Measurements from ENCODE around the gene XRCC4.
"Not testable (repeated sequence)": the region's sequence is repeated elsewhere in the genome, so short reads cannot be mapped to it uniquely, and the experiment has no call there.

Gene XRCC4

DNA sequence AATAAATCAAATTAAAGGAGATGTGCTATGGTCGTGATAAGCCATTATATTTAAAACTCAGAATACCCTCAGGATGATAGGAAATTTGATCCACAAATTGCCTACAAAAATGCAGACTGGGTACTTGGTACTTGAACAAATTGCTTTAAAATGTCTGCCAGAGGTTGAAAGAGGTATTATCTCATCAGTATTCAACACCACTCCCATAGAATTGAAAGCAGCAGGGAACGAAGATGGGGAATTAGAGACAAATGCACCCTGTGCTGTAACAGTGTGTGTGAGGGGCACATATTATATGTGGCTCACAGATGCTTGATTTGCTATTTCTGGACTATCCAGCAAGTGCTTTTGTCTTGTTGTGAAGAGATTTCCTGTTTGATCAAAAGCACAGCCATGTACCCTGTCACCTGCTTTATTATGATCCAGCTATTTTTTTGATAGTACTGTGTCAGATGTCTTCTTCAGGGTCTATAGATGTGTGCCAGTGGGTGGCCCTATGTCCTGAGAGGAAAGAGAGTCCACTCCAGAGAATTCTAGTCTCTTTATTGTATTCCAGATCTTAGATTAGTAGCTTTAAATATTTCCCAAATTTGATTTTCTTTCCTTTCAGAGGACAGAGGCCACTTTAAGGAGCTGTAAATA lies 120.1 kb downstream of the XRCC4 start:
- DNase-seq: no peak

DNA sequence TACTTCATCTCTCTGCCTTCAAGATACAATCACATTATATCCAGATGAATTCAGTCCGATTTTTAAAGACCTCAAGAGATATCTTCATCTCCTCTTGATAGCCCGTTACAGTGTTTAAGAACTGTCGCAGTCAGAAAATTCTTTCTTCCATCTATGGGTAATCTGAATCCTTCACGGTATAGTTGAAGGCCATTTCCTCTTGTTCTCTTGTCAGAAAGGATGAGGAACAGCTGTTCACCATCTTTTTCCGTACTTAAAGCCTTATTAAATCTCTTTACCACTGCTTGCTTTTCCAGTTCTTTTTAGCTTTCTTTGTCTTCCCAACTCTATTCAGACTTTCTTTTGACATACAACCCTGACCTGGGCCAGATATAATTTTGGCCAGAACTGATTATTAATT lies 121.8 kb downstream of the XRCC4 start:
- no peak for DNase-seq

DNA sequence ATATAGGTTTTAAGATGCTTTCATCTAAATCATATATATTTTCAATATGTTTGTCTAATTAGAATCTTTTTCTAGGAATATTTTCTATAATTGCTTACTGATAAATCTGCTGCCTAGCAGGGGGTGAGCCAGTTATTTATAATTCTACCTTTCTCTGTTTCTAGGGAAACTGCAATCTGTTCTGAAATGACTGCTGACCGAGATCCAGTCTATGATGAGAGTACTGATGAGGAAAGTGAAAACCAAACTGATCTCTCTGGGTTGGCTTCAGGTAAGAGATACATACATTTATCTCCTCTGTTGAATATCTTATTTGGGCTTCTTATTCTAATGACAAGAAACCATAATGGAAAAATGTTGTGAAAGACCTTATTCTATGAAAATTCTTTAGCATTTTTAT lies 127.3 kb downstream of the XRCC4 start:
- no peak for DNase-seq

DNA sequence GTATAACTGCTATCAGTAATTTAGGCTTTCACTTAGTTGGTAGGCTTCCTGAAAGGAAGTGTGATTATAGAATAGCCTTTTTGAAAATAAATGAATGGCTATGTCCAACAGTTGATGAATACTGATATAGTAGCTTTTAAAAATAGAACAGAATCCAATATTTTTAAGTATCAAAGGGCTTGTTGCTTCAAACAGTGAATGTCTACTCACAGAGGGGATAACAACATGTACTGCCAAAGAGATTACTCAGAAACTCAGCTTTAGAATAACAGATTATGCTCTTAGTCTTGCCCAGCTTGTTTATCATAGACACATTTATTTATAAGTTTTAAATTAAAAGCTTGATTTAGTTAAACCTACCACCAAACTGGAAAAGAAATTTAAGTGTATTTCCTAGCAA lies 132.6 kb downstream of the XRCC4 start:
- no peak for DNase-seq

DNA sequence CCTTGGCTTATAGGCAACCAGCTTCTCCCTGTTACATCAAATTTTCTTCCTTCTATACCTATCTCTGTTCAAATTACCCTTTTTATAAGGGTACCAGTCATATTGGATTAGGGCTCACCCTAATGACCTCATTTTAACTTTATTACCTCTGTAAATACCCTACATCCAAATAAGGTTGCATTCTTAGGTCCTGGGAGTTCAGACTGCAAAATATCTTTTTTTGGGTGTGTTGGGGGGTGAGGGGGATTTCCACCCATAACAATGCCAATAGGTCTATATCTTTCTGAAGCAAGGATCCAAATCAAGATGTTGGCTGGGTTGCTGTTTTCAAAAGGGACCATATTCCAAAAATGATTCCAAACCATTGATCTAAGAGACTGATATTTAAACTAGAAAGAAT lies 141.7 kb downstream of the XRCC4 start:
- no peak for DNase-seq

DNA sequence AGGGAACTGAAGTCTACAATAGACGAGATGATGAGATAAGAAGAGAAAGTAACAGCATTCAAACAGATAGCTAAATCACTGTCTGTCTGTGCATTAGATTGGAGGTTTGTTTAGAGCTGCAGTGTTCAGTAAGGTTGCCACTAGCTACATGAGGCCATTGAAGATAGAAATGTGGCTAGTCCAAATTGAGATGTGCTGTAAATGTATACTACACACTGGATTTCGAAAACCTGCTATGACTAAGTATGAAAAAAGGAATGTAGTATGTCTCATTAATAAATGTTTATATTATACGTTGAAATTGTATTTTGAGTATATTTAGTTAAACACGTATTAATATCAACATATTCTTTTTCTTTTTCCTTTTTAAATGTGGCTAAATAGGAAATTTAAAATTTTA lies 142.1 kb downstream of the XRCC4 start:
- DNase-seq: no peak

DNA sequence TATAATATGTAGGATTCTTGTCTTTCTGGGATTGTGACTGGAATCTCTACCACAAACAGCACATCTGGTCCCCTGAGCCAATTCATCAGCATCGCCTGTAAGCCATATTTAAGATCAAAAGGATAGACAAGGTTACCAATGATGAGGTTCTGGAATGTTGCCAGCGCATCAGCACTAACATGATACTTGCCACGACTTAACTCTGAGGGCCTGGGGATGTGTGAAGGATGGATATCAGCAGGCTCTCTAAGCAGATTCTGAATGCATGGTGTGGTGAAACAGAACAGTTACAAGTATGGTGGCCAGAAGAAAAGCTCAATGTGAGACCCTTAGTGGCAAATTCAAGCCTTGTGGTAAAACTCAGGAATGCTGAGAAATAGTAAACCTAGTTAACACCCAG lies 143.0 kb downstream of the XRCC4 start:
- no peak for DNase-seq

DNA sequence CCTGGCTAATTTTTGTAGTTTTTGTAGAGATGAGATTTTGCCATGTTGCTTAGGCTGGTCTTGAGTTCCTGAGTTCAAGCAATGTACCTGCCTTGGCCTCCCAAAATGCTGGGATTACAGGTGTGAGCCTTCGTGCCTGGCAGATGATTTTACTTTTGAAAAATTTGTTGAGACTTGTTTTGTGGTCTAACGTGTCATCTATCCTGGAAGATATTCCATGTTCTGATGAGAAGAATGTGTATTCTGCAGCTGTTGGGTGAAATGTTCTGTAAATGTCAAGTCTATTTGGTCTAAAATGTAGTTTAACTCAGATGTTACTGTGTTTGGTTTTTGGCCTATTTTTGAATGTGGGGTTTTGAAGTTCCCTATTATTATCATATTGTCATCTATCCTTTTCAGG lies 145.6 kb downstream of the XRCC4 start:
- DNase-seq: no peak

DNA sequence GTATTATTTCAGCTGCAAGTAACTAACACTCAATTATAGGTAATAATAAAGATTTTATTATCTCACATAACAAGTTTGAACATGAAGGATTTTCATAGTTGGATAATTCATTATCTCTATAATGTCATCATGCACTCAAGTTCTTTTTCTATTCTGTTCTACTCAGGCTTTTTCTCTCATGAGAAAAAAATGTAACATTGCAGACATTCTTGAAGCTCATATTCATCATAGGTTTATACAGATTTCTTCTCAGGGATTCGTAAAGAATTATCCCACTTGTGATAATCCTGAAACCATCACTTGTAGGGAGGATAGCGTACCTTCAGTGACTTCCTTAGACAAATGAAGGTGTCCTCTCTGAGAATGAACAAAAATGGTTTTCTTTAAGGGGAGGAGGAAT lies 150.3 kb downstream of the XRCC4 start:
- DNase-seq: no peak

DNA sequence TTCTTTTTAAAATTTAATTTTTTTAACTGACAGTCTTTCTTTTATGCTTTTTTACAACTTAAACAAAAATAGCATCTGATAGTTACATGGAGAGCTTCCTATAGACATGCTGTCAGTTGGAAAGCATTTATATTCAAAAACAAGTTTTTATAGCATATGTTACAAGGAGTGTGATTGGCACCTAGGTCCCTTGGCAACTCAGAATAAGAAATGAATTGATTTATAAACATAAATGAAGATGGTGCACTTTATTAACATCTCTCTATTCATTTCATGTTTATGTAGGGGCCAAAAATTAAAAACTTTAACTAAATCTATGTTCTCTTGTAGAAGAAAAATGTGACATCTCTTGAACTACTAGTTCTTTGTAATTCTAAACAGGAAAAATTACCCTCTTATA lies 153.2 kb downstream of the XRCC4 start:
- DNase-seq: no peak

DNA sequence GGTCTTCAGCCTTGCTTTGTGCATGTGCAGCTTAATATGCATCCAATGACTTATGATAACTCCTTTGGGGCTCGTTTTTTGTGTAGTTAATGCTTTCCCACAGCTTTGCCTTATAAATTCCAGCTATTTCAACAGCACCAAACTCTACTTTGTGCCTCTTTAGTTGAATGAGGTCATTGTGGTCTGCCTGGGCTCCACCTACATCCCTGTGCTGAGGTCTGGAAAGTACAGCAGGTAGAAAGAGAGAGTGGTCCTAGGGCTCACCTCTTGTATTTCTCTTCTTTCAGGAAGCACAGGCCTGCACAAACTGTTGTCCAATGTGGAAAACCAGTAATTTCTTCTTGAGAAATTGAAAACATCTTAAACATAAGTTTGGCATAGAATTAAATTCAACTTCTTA lies 167.2 kb downstream of the XRCC4 start:
- no peak for DNase-seq

DNA sequence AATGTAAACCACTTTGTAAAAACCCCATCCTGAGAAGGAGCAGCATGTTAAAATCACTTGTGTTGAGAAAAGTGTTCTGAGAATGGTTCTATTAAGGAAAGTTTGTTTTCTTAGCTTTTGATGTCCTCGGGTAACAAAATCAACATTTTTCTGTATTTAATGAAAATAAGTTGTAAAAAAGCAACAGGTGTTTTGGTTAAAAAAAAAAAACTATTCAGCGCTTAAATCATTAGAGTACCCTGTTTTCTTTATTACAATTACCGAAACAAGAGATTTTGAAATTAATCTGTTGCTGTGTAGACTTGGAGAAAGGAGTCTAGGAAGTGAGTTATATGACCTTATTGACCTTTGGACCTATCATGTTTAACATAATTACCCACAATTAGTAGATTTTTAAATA lies 167.7 kb downstream of the XRCC4 start:
- DNase-seq: no peak

DNA sequence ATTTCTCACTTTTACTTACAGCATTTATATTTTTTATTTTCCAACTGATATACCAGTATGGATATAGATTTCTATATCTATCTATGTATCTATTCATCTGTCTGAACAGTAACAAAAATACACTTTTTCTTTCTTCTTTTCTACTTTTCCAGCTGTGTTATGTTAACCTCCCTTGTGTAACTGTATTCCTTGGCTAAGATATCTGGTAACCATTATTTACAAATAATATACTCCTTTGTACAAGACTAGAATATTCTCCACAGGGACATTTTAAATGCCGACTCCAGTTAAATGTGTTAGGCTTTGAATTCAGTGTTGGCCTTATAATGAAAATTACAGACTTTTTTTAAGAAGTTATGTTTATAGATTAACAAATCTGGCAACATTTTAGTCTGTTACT lies 168.7 kb downstream of the XRCC4 start:
- DNase-seq: no peak

DNA sequence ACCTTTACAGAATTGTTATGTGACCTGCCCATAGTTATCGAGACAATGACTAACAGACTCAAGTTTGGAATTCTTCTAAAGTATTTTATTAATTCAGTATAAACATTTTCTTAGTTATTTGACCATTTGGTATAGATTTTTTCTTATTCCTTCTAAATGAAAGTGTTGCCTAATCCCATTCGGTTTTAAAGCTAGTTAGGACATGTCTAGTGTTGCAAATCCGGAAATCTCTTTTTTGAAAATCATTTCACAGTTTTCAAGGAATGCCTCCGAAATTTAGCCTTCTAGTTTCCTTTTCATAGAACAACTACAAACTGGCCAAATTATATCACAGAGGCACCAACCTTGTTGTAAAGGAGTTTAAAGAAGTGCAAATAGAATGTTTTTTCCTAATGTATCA lies 171.8 kb downstream of the XRCC4 start:
- DNase-seq: no peak

DNA sequence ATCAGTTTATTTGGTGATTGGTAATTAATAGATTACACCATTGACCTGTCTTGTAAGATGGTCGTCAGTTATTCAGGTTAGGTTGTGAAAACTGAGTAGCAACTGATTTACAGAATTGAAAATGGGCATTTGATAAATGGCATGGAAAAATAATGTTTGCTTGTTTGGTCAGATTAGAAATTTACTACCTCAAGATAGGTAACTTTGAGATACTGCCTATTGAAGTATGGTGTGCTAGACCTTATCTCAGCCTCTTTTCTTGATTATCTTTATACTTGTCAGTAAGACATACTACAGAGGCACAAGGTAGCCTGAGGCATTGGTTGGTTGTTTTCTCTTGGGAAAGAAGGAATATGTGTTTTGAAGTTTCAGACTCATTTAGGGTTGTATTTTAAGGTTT lies 174.5 kb downstream of the XRCC4 start:
- no peak for DNase-seq

DNA sequence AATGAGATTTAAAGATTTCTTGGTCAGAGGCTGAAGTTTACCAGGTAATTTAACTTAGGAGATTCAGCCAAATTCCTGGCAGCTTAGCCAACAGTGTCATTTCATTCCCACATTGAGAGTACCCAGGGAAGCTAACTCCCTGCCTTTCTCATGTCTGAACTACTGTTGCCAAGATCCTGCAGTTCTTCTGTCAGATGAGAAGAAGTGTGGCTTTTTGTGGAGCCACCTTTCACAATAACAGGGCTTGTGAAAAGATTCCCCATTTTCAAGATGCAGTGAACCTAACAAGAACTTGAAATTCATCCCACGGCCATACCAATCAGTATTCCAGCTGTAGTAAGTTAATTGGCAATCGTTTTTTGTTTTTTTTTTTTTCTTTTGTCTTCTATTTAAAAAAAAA lies 176.4 kb downstream of the XRCC4 start:
- DNase-seq: no peak

DNA sequence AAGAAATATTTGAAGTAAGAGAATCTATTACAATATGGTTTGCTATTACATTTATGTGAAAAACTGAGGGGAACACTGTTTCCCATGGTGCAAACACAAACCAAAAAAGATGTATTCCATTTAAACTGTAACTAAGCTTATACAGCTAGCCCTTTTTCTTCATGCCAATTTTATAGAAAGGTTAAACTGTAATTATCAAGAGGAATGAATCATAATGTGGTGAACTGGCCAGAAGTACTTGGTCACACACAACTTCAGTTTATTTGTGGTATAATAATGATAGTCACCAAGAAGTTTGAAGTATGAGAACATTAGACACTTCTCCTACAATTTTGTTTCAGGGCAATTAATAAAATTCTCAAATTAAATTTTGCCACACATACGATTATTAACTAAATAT lies 177.9 kb downstream of the XRCC4 start:
- DNase-seq: no peak

DNA sequence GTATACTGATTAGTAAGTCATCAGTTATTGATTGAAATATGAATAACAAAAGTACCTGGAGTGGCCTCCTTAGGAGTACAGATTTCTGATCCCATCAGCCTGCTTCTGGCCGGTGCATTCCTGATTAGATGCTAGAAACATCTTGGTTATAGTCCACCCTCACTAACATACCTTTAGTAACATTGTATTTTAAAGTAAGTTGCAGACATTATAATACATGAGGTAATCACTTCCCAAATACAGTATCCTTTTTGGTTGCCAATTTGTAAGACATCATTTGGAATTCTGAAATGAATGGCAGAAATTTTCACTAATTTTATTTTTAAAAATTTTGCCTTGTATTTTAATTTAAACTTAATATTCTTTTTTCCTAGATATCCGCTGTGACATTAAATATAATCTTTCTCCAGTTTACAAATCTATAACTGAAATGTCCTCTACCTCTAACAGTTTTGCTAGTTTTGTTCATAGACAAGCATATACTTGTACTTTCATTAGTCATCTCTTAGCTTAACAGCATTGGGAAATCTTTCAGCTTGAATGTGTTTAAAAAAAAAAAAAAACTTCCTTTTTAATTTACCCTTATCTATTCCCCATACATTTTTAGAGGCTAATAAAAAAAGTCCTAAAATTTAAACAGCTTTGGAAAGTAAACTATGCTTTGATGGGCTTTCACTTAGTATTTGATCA lies 178.9 kb downstream of the XRCC4 start:
- DNase-seq: no peak

DNA sequence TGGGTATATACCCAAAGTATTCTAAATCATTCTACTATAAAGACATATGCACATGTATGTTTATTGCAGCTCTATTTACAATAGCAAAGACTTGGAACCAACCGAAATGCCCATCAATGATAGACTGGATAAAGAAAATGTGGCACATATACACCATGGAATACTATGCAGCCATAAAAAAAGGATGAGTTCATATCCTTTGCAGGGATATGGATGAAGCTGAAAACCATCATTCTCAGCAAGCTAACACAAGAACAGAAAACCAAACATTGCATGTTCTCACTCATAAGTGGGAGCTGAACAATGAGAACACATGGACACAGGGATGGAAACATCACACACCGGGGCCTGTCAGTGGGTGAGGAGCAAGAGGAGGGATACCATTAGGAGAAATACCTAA lies 180.3 kb downstream of the XRCC4 start:
- not testable (repeated sequence) for DNase-seq

DNA sequence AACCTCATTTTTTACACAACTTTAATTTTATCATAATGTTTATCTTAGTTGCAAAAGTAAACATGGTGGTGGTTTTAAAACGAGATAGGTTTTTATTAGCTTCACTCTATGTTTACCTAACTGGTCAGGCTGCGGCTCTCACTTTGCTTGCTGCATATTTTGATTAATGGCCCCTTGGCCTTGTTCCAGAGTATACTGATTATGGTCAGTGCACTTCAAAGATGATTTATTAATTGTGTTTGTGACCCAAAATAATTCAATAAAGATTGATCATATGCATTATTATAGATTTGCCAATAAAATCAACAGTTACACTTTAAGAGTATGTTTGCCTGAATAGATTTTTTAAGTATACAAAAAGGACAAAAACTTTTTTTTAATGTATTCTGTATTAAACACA lies 188.0 kb downstream of the XRCC4 start:
- DNase-seq: no peak

DNA sequence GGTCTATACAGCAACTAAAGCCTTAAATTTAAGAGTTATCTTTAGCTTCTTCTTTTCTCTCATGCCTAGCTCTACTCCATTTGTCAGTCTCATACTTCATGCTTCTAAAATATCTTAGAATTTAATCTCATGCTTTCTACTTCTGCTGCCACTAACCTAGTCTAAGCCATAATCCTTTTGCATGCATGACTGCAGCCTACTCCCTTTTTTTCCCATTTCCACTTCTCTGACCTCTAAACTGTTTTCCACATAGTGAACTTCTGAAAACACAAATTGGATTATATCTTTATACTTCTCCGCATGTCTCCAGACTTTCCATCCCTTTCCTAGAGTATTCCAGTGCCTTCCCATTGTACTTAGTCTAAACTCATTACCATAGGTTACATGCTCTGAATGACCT lies 193.0 kb downstream of the XRCC4 start:
- DNase-seq: no peak

DNA sequence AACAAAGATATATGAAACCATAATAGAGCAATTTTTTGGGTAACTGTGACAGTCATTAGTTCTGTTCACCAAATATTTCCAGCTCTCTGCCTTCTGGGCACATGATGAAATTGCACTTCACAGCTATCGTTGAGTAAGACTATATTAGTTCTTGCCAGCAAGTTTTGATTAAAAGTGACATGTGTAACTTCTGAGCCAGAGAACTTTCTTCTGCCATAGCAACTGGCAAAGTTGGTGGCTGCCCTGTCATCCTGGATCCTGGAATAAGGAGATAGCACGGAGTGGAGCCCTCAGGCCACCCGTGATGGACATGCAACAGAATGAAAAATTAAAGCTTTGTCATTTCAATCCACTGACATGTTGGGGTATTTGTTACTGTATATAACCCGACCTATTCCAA lies 199.8 kb downstream of the XRCC4 start:
- no peak for DNase-seq

DNA sequence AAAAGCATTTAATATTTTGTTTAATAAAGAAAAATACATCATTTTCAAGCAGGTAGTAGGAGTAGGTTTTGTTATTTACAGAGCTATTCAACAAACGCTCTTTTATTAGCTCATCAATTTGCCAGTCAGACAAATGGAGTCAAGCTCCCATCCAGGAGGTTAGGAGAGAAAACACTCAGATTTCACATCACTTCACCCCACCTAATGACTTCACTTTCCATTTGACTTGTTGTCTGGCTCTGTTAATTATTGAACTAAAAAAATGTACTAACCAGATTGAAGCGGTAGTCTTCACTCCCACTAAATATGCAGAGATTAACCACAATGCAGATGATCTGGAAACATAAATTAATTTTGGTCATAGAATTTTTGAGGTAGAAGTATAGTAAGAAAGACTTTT lies 200.6 kb downstream of the XRCC4 start:
- DNase-seq: no peak

DNA sequence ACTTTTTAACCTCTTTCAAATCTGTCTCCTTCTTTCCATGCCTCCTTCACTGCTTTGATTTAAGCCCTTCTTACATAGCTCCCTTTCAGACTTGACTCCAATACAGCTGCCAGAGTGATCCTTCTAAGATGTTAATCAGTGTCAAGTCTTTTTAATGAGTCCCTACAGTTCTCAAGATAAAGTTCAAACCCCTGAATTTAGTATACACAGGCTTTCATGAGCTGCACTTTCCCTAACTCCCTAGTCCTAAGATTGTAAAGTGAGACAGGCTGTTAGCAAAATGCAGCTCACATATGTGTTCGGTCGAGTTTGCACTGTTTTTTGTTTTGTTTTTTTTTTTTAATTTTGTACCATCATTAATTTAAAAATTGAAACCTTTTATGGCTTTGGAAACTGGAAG lies 203.8 kb downstream of the XRCC4 start:
- DNase-seq: no peak

DNA sequence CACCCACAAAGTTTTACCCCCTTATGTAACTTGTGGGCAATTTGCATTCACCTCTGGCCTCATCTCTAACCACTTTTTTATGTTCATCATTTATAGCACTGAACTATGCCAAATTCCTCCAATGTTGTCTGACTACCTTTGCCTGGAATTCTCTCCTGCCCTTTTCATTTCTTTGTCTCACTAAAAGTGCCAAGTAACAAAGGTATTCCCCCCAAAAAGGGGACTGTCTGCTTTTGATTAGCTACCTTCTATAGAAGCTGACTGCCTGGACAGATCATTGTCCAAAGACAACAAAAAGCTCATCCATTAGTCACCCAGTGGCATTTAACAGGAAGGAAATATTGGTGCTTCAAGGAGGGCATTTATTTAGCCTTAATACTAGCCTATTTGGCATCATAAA lies 204.3 kb downstream of the XRCC4 start:
- no peak for DNase-seq

Data from stimulated activated naive CD4-positive, alpha-beta T cell (primary cell).